T1000 (cell line): Measurements from ENCODE around the gene IBTK.
"Not testable (repeated sequence)": the region's sequence is repeated elsewhere in the genome, so short reads cannot be mapped to it uniquely, and the experiment has no call there.

Experiments
- DNase-seq: peaks from one replicate; lab custom pipeline; 2025; ENCODE audit warnings: mixed read lengths; lab: John Stamatoyannopoulos, UW

The IBTK gene, protein sequence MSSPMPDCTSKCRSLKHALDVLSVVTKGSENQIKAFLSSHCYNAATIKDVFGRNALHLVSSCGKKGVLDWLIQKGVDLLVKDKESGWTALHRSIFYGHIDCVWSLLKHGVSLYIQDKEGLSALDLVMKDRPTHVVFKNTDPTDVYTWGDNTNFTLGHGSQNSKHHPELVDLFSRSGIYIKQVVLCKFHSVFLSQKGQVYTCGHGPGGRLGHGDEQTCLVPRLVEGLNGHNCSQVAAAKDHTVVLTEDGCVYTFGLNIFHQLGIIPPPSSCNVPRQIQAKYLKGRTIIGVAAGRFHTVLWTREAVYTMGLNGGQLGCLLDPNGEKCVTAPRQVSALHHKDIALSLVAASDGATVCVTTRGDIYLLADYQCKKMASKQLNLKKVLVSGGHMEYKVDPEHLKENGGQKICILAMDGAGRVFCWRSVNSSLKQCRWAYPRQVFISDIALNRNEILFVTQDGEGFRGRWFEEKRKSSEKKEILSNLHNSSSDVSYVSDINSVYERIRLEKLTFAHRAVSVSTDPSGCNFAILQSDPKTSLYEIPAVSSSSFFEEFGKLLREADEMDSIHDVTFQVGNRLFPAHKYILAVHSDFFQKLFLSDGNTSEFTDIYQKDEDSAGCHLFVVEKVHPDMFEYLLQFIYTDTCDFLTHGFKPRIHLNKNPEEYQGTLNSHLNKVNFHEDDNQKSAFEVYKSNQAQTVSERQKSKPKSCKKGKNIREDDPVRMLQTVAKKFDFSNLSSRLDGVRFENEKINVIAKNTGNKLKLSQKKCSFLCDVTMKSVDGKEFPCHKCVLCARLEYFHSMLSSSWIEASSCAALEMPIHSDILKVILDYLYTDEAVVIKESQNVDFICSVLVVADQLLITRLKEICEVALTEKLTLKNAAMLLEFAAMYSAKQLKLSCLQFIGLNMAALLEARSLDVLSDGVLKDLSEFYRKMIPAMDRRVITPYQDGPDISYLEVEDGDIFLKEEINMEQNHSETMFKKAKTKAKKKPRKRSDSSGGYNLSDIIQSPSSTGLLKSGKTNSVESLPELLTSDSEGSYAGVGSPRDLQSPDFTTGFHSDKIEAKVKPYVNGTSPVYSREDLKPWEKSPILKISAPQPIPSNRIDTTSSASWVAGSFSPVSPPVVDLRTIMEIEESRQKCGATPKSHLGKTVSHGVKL (N-terminal part only)

DNA sequence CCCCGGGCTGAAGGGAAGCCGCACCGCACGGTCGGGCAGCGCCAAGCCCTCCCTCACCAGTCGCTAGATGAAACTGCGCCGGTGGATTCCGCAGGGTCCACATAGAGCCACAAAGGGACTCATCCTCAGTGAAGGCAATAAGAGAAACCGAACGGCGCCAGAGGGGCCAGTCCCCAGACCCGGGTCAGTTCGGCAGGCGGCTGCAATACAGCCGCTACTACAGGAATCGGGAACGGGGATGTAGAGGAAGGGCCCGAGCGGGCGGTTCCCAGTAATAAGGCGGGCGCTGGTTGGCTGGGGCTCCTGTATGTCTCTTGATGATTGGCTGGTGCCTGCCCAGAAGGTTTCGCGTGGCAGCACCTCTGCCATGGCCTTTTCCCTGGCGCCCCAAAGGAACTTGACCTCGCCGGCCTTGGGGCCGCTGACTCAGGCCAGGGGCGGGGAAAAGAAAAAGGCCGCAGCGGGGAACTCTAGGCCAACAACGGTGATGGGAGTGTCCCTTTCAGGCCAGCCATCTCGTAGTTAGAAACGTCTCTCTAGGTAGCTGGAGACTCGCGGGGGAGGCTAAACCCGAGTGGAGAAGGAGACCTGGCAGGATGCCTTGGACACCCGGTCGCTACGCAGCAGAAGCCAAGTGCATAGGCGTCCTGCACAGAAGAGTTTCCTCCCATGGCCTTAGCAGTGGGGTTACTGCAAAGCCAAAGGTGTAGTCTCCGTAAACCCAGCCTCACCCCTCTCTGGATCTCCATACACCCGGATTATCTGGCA lies at the start of gene IBTK:
IBTK (minus strand) TSS at position 240 of the 768 bp plus-strand sequence. CDS start 7,258 bp downstream, outside the sequence.
- peak; percentile 93 for DNase-seq

- no peak for DNase-seq
These were observed 36.3 kb upstream of the IBTK start for GRCh38 chr6:82283771-82284410.

GRCh38 chr6:82281550-82281949 lies 34.0 kb upstream of the IBTK start:
- DNase-seq = not testable (repeated sequence)

DNA sequence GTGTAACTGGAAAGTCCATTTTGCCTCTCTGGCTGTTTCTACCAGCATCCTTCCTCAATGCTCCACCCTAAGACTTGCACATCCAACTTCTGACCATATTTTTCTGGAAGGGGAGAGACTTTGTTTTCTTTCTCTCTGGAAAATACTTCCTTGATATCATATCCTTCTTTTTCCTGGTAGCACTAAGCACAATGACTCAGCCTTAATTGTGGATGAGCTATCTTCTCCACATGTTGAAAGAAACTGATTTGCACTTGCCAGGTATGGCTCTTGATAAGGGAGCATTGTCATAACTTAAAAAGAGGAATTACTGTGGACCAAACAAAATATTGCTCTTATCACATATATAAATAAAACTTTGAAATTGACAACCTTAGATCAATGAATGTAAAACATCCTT lies 30.1 kb upstream of the IBTK start:
- DNase-seq = no peak

GRCh38 chr6:82275686-82276085 lies 28.1 kb upstream of the IBTK start:
- no peak for DNase-seq

DNA sequence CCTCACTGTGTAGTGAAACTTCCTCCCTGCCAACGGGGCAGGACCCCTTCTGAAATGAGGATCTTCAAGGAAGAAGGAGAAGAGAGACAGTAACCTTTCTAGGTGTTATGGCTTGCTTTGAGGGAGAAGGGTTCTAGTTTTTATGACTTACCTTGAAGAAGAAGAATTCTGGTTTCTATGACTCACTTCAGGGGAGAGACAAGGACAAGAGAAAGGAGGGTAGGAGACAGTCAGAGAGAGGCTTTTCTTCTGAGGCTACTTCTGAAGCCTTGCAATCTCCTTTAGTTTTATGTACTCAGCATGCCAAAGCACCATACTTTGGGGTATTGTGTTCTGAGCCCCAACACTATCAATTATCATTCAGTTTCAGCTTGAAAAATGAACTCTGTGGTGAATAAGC lies 25.8 kb upstream of the IBTK start:
- no peak for DNase-seq

GRCh38 chr6:82270881-82271635 lies 23.5 kb upstream of the IBTK start:
- DNase-seq = no peak

DNA sequence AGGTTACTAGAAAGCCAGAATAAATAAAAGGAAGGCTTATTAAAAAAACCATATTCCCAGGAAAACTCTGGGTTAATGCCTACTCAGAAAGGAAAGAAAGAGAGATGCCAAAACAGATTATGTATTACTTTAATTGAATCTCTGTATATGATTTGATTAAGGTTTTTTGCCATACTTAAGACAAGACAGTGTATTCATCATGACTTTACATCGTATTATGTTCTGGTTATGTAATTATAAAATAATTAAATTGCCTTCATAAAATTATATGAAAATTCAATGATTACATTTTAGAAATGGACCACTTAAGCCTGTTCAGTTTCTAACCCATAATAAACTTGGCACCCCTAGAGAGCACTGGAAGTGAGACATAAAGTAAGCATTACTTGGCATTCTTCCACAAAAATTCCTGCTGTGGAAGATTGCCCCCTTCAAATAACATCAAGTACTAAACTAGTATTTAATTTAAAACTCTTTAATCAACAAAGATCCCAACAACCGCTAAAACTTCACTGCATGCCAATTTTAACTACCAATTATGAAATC lies 20.8 kb upstream of the IBTK start:
- no peak for DNase-seq

DNA sequence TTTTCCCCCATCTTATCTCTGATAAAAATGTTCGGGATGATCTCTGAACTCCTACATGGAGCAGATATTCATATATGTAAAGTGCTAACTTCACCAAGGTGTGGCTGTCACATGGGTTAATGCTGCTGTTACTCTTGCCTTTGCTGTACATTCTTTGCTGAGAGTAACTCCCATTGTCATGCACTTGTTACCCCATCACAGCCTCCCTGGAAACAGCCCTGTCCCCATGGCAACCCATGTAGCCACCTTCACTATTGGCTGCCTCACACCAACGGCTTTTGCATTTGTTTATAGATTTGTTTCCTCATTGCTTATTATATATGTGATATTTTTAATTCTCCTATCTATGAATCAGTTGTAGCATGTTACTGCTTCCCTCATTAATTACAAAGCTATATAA lies 17.3 kb upstream of the IBTK start:
- no peak for DNase-seq

GRCh38 chr6:82264321-82264720 lies 16.8 kb upstream of the IBTK start:
- DNase-seq = no peak

- no peak for DNase-seq
These were observed 16.4 kb upstream of the IBTK start for GRCh38 chr6:82263916-82264315.

- DNase-seq = no peak
These were observed 13.6 kb upstream of the IBTK start for GRCh38 chr6:82260997-82261732.

DNA sequence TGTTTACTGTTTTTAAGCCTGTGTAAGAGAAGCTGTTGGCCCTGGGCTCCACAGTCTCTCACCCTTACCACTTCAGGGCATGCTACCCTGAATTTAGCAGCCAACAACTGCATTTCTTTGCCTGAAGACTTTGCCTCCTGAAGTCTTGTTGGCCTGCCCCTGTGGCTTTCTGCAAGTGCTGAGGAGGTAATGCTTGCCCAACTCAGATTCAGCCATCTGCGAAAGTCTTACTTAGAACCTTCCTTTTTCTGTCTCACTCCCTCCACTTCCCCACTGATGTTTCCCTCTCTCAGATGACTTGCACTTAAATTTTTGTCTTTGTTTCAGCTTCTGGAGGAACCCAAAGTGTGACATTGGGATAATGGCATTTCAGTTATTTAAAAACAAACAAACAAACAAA lies 11.8 kb upstream of the IBTK start:
- no peak for DNase-seq

- DNase-seq = no peak
These were observed 9.7 kb upstream of the IBTK start for GRCh38 chr6:82257088-82257774.

GRCh38 chr6:82254722-82255121 lies 7.2 kb upstream of the IBTK start:
- DNase-seq = not testable (repeated sequence)

GRCh38 chr6:82251942-82252341 lies 4.4 kb upstream of the IBTK start:
- DNase-seq = peak; percentile 8

- no peak for DNase-seq
These were observed 2.1 kb upstream of the IBTK start for GRCh38 chr6:82249381-82250253.

DNA sequence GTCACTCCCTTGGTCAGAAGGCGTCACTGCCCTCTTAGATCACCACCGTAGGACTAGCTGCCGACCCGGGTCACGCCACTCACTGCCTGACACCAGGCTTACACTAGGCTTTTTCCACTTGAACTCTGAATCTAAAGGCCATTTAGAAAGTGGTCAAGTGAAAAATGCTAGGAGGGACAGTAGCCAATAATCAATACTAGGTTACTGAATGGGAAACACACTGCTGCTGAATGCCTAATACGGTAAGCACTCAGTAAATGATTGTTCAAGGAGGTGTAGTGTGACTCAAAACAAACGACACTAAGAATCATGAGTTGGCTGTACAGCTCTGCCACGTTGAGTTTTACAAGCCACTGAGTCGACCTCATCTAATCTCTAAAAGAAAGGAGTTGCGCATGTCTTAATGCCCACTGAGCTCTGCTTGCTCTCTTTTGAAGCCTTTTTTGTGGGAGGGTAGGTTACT lies 760 bp upstream of the IBTK start:
- peak; percentile 23 for DNase-seq
